ENCODE measurements around the gene B4GALT1.
A peak's percentile ranks its signal among the peaks of the same experiment; 100 is the strongest.

The B4GALT1 gene

DNA sequence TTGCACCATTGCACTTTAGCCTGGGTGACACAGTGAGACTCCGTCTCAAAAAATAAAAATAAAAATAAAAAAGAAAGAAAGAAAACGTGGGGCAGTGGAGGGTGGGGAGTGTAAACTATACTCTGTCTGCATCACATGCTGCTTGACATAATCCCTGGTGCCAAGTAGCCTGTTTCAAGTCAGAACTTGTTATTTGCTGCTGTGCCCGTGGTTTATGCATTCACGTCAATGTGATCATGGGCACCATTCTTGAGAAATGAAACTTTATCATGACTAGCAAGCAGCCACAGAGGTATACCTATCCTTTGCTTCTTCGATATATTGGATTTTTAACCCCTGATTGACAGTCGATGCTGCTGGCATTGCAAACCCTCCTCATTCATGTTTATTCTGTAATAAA is 86.6 kb downstream of the B4GALT1 start:
- TF ChIP-seq POLR2AphosphoS5 (IDR thresholded peaks at IDR 0.05; ENCODE audit: low read depth, low read length) (no peak), SIN3A (IDR thresholded peaks at IDR 0.05; ENCODE audit: borderline replicate concordance, insufficient read depth, low read length) (no peak), TAF1 (IDR thresholded peaks at IDR 0.05; ENCODE audit: borderline replicate concordance, insufficient read depth, low read length) (no peak), REST (IDR thresholded peaks at IDR 0.05; ENCODE audit: insufficient read depth in 1 of 2, low read depth in 2 of 2, low read length in 2 of 2) (no peak)

- no peak for TF ChIP-seq REST (IDR thresholded peaks at IDR 0.05; ENCODE audit: insufficient read depth in 1 of 2, low read depth in 2 of 2, low read length in 2 of 2)
- no peak for TF ChIP-seq FOXP2 (optimal IDR thresholded peaks at IDR 0.05; ENCODE audit: borderline replicate concordance, extremely low read depth, extremely low read length, insufficient read depth)
- peak; percentile 87 for TF ChIP-seq POLR2AphosphoS5 (IDR thresholded peaks at IDR 0.05; ENCODE audit: low read depth, low read length)
- TF ChIP-seq TAF1 (IDR thresholded peaks at IDR 0.05; ENCODE audit: borderline replicate concordance, insufficient read depth, low read length) = peak; percentile 49; the same call in 1 of the 2 replicates
- no peak for TF ChIP-seq SIN3A (IDR thresholded peaks at IDR 0.05; ENCODE audit: borderline replicate concordance, insufficient read depth, low read length)
Observed at GRCh38 chr9:33076046-33077004, 90.8 kb downstream of the B4GALT1 start, which contains the start of gene SMU1. SMU1 (minus strand) TSS chr9:33076674; CDS start chr9:33076608, 66 bp downstream.

DNA sequence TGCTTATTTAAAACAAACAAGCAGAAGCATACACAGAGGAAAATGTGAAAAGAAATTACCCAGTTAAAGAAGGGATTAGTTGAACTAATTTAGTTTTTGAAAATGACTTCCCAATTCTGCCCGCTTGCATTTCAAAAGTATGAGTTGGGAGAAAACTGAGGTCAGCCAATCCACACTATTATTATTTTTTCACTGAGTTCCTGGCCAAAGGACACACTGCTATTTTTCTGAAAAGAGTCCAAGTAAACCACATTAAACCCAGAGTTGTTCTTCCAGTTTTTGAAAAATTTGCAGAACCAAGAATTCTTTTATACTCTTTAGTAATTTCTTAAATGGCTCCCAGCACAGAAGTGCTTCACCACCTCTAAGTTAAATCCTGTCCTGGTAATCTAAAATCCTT is 98.1 kb downstream of the B4GALT1 start:
- TF ChIP-seq TAF1 (IDR thresholded peaks at IDR 0.05; ENCODE audit: borderline replicate concordance, insufficient read depth, low read length) (no peak), REST (IDR thresholded peaks at IDR 0.05; ENCODE audit: insufficient read depth in 1 of 2, low read depth in 2 of 2, low read length in 2 of 2) (no peak), POLR2AphosphoS5 (IDR thresholded peaks at IDR 0.05; ENCODE audit: low read depth, low read length) (no peak), FOXP2 (optimal IDR thresholded peaks at IDR 0.05; ENCODE audit: borderline replicate concordance, extremely low read depth, extremely low read length, insufficient read depth) (no peak), SIN3A (IDR thresholded peaks at IDR 0.05; ENCODE audit: borderline replicate concordance, insufficient read depth, low read length) (no peak)

GRCh38 chr9:33065157-33066076 is 101.7 kb downstream of the B4GALT1 start:
- TF ChIP-seq SIN3A (IDR thresholded peaks at IDR 0.05; ENCODE audit: borderline replicate concordance, insufficient read depth, low read length) (no peak), POLR2AphosphoS5 (IDR thresholded peaks at IDR 0.05; ENCODE audit: low read depth, low read length) (no peak), TAF1 (IDR thresholded peaks at IDR 0.05; ENCODE audit: borderline replicate concordance, insufficient read depth, low read length) (no peak), FOXP2 (optimal IDR thresholded peaks at IDR 0.05; ENCODE audit: borderline replicate concordance, extremely low read depth, extremely low read length, insufficient read depth) (no peak), REST (IDR thresholded peaks at IDR 0.05; ENCODE audit: insufficient read depth in 1 of 2, low read depth in 2 of 2, low read length in 2 of 2) (no peak)

Measured in PFSK-1 (cell line).